ENCODE results near the gene LSS.

DNA sequence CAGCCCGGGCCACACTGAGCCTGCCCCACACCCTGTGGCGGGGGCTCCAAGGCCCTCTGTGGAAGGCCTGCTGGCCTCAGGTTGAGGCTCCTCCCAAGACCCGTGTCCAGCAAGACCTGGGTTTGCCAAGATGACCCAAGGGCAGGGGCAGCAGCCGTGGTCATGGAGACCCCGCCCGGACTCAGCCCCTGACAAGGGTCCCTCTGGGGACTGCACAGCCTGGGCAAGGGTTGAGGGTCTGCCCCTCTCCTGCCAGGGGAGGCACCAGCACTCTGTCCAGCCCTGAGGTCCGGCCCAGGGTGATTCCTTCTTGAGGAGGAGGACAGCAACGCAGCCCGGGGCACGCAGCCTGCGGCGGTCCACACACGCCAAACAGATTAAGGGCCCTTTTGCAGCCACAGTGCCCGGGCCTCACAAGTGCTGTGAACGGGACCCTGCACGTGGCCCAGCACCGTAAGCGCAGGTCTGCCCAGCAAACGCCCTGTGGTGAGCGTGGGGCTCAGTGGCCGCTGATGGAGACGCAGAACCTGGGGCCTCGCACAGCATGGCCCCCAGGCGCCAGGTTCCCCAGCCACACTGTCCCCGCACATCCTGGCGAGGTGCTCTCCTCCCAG is 47.7 kb downstream of the LSS start:
- TF ChIP-seq, protein P1, sequence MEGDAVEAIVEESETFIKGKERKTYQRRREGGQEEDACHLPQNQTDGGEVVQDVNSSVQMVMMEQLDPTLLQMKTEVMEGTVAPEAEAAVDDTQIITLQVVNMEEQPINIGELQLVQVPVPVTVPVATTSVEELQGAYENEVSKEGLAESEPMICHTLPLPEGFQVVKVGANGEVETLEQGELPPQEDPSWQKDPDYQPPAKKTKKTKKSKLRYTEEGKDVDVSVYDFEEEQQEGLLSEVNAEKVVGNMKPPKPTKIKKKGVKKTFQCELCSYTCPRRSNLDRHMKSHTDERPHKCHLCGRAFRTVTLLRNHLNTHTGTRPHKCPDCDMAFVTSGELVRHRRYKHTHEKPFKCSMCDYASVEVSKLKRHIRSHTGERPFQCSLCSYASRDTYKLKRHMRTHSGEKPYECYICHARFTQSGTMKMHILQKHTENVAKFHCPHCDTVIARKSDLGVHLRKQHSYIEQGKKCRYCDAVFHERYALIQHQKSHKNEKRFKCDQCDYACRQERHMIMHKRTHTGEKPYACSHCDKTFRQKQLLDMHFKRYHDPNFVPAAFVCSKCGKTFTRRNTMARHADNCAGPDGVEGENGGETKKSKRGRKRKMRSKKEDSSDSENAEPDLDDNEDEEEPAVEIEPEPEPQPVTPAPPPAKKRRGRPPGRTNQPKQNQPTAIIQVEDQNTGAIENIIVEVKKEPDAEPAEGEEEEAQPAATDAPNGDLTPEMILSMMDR (IDR thresholded peaks at IDR 0.05; ENCODE audit: poor library complexity, severe bottlenecking) = no peak
- TF ChIP-seq SMC3 (conservative IDR thresholded peaks at IDR 0.05; ENCODE audit: poor library complexity) = no peak
- no peak for TF ChIP-seq RAD21 (conservative IDR thresholded peaks at IDR 0.05)
- TF ChIP-seq POLR2AphosphoS5 (IDR thresholded peaks at IDR 0.05) = no peak
- TF ChIP-seq MXI1 (conservative IDR thresholded peaks at IDR 0.05; ENCODE audit: poor library complexity, severe bottlenecking) = no peak
- TF ChIP-seq, protein P2, sequence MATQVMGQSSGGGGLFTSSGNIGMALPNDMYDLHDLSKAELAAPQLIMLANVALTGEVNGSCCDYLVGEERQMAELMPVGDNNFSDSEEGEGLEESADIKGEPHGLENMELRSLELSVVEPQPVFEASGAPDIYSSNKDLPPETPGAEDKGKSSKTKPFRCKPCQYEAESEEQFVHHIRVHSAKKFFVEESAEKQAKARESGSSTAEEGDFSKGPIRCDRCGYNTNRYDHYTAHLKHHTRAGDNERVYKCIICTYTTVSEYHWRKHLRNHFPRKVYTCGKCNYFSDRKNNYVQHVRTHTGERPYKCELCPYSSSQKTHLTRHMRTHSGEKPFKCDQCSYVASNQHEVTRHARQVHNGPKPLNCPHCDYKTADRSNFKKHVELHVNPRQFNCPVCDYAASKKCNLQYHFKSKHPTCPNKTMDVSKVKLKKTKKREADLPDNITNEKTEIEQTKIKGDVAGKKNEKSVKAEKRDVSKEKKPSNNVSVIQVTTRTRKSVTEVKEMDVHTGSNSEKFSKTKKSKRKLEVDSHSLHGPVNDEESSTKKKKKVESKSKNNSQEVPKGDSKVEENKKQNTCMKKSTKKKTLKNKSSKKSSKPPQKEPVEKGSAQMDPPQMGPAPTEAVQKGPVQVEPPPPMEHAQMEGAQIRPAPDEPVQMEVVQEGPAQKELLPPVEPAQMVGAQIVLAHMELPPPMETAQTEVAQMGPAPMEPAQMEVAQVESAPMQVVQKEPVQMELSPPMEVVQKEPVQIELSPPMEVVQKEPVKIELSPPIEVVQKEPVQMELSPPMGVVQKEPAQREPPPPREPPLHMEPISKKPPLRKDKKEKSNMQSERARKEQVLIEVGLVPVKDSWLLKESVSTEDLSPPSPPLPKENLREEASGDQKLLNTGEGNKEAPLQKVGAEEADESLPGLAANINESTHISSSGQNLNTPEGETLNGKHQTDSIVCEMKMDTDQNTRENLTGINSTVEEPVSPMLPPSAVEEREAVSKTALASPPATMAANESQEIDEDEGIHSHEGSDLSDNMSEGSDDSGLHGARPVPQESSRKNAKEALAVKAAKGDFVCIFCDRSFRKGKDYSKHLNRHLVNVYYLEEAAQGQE (IDR thresholded peaks at IDR 0.05; ENCODE audit: borderline replicate concordance) = no peak
- no peak for TF ChIP-seq EZH2 (IDR thresholded peaks at IDR 0.05; ENCODE audit: borderline replicate concordance, insufficient read depth, low read length, poor library complexity, severe bottlenecking)

Measured in neural cell (in vitro differentiated cells).